ENCODE data around the gene DFFB. TPM values are rescaled to one million over a fixed set of nuclear protein-coding genes. Genes with fewer than 3 reads are reported as not detected.

Gene DFFB
- total RNA-seq, 1 experiment from 2014 or later: 11.9 TPM

- Histone ChIP-seq H3K36me3 (ENCODE audit: insufficient read depth, low read length) (no peaks in the 10 kb centered on the region), H3K9me3 (ENCODE audit: low read length) (no peaks in the 10 kb centered on the region), H3K4me3 (ENCODE audit: low read length) (no peak overlapping the region), H3K9ac (ENCODE audit: low read length) (peak overlapping the region; percentile 50; the same call in 1 of the 2 replicates), H3K4me1 (ENCODE audit: low read length) (peaks cover 100% of the 10 kb centered on the region), H3K9me2 (replicated peaks; ENCODE audit: insufficient read depth, low read length) (no peaks in the 10 kb centered on the region), H3K4me2 (ENCODE audit: low read depth, low read length, poor library complexity, severe bottlenecking) (peak overlapping the region; percentile 84), H4K20me1 (ENCODE audit: insufficient read depth, low read depth, low read length) (no peaks in the 10 kb centered on the region), H3K79me2 (ENCODE audit: low read length) (no peaks in the 10 kb centered on the region), H3K27me3 (ENCODE audit: low read length) (no peaks in the 10 kb centered on the region), H2AFZ (ENCODE audit: low read length) (no peak overlapping the region), H3K27ac (ENCODE audit: low read length) (peak overlapping the region; percentile 78)
- peak; percentile 78 for DNase-seq
Observed at GRCh38 chr1:3907031-3907534, 49.8 kb downstream of the DFFB start.

GRCh38 chr1:3907621-3908165 is 50.4 kb downstream of the DFFB start:
- Histone ChIP-seq H3K36me3 (ENCODE audit: insufficient read depth, low read length) (no peaks in the 10 kb centered on the region), H2AFZ (ENCODE audit: low read length) (no peak overlapping the region), H3K27ac (ENCODE audit: low read length) (peak overlapping the region; percentile 100), H3K4me1 (ENCODE audit: low read length) (peaks cover 94% of the 10 kb centered on the region), H3K4me3 (ENCODE audit: low read length) (no peak overlapping the region), H4K20me1 (ENCODE audit: insufficient read depth, low read depth, low read length) (no peaks in the 10 kb centered on the region), H3K9me2 (replicated peaks; ENCODE audit: insufficient read depth, low read length) (no peaks in the 10 kb centered on the region), H3K9ac (ENCODE audit: low read length) (no peak overlapping the region), H3K27me3 (ENCODE audit: low read length) (no peaks in the 10 kb centered on the region), H3K9me3 (ENCODE audit: low read length) (no peaks in the 10 kb centered on the region), H3K4me2 (ENCODE audit: low read depth, low read length, poor library complexity, severe bottlenecking) (peak overlapping the region; percentile 84), H3K79me2 (ENCODE audit: low read length) (no peaks in the 10 kb centered on the region)
- peak; percentile 52 for DNase-seq

- H3K9ac ChIP-seq (ENCODE audit: low read length): peak overlapping the region; percentile 75
- peak overlapping the region; percentile 84 for H3K4me2 ChIP-seq (ENCODE audit: low read depth, low read length, poor library complexity, severe bottlenecking)
- no peaks in the 10 kb centered on the region for H3K79me2 ChIP-seq (ENCODE audit: low read length)
- peak overlapping the region; percentile 42 for H3K4me3 ChIP-seq (ENCODE audit: low read length)
- peaks cover 81% of the 10 kb centered on the region for H3K4me1 ChIP-seq (ENCODE audit: low read length)
- no peaks in the 10 kb centered on the region for H4K20me1 ChIP-seq (ENCODE audit: insufficient read depth, low read depth, low read length)
- H2AFZ ChIP-seq (ENCODE audit: low read length): no peak overlapping the region
- no peaks in the 10 kb centered on the region for H3K36me3 ChIP-seq (ENCODE audit: insufficient read depth, low read length)
- no peaks in the 10 kb centered on the region for H3K9me2 ChIP-seq (replicated peaks; ENCODE audit: insufficient read depth, low read length)
- no peaks in the 10 kb centered on the region for H3K27me3 ChIP-seq (ENCODE audit: low read length)
- no peaks in the 10 kb centered on the region for H3K9me3 ChIP-seq (ENCODE audit: low read length)
- peak overlapping the region; percentile 100 for H3K27ac ChIP-seq (ENCODE audit: low read length)
- DNase-seq: peak; percentile 49
Observed at GRCh38 chr1:3908886-3909517, 51.7 kb downstream of the DFFB start.

- Histone ChIP-seq H3K27me3 (ENCODE audit: low read length) (no peaks in the 10 kb centered on the region), H3K9me3 (ENCODE audit: low read length) (no peaks in the 10 kb centered on the region), H3K9me2 (replicated peaks; ENCODE audit: insufficient read depth, low read length) (no peaks in the 10 kb centered on the region), H3K4me2 (ENCODE audit: low read depth, low read length, poor library complexity, severe bottlenecking) (peak overlapping the region; percentile 84), H4K20me1 (ENCODE audit: insufficient read depth, low read depth, low read length) (no peaks in the 10 kb centered on the region), H3K9ac (ENCODE audit: low read length) (peak overlapping the region; percentile 75), H3K4me3 (ENCODE audit: low read length) (peak overlapping the region; percentile 65), H3K79me2 (ENCODE audit: low read length) (no peaks in the 10 kb centered on the region), H2AFZ (ENCODE audit: low read length) (no peak overlapping the region), H3K4me1 (ENCODE audit: low read length) (peaks cover 75% of the 10 kb centered on the region), H3K36me3 (ENCODE audit: insufficient read depth, low read length) (no peaks in the 10 kb centered on the region), H3K27ac (ENCODE audit: low read length) (peak overlapping the region; percentile 100)
- peak; percentile 95 for DNase-seq
Observed at GRCh38 chr1:3909615-3910014, 52.3 kb downstream of the DFFB start.

- Histone ChIP-seq H3K27me3 (ENCODE audit: low read length) (no peaks in the 10 kb centered on the region), H3K9me2 (replicated peaks; ENCODE audit: insufficient read depth, low read length) (no peaks in the 10 kb centered on the region), H3K79me2 (ENCODE audit: low read length) (no peaks in the 10 kb centered on the region), H3K4me3 (ENCODE audit: low read length) (peak overlapping the region; percentile 65), H3K9ac (ENCODE audit: low read length) (peak overlapping the region; percentile 75), H2AFZ (ENCODE audit: low read length) (peak overlapping the region; percentile 27; the same call in 1 of the 2 replicates), H3K4me1 (ENCODE audit: low read length) (peaks cover 69% of the 10 kb centered on the region), H3K36me3 (ENCODE audit: insufficient read depth, low read length) (no peaks in the 10 kb centered on the region), H3K27ac (ENCODE audit: low read length) (peak overlapping the region; percentile 100), H4K20me1 (ENCODE audit: insufficient read depth, low read depth, low read length) (no peaks in the 10 kb centered on the region), H3K9me3 (ENCODE audit: low read length) (no peaks in the 10 kb centered on the region), H3K4me2 (ENCODE audit: low read depth, low read length, poor library complexity, severe bottlenecking) (peak overlapping the region; percentile 84)
- peak; percentile 93 for DNase-seq
Observed at GRCh38 chr1:3910049-3910731, 52.9 kb downstream of the DFFB start.

GRCh38 chr1:3910857-3911845 is 53.9 kb downstream of the DFFB start:
- H3K9ac ChIP-seq (ENCODE audit: low read length): peak overlapping the region; percentile 75
- no peaks in the 10 kb centered on the region for H3K9me2 ChIP-seq (replicated peaks; ENCODE audit: insufficient read depth, low read length)
- no peaks in the 10 kb centered on the region for H3K9me3 ChIP-seq (ENCODE audit: low read length)
- H2AFZ ChIP-seq (ENCODE audit: low read length): peak overlapping the region; percentile 50; the same call in 1 of the 2 replicates
- peak overlapping the region; percentile 100 for H3K27ac ChIP-seq (ENCODE audit: low read length)
- H3K4me3 ChIP-seq (ENCODE audit: low read length): peak overlapping the region; percentile 65
- no peaks in the 10 kb centered on the region for H3K36me3 ChIP-seq (ENCODE audit: insufficient read depth, low read length)
- H3K4me1 ChIP-seq (ENCODE audit: low read length): peaks cover 60% of the 10 kb centered on the region
- peak; percentile 95 for DNase-seq
- no peaks in the 10 kb centered on the region for H4K20me1 ChIP-seq (ENCODE audit: insufficient read depth, low read depth, low read length)
- H3K4me2 ChIP-seq (ENCODE audit: low read depth, low read length, poor library complexity, severe bottlenecking): peak overlapping the region; percentile 84
- H3K79me2 ChIP-seq (ENCODE audit: low read length): no peaks in the 10 kb centered on the region
- H3K27me3 ChIP-seq (ENCODE audit: low read length): no peaks in the 10 kb centered on the region

- no peak for DNase-seq
- Histone ChIP-seq H3K27me3 (ENCODE audit: low read length) (no peaks in the 10 kb centered on the region), H3K27ac (ENCODE audit: low read length) (no peak overlapping the region), H3K9me2 (replicated peaks; ENCODE audit: insufficient read depth, low read length) (no peaks in the 10 kb centered on the region), H3K36me3 (ENCODE audit: insufficient read depth, low read length) (no peaks in the 10 kb centered on the region), H3K4me2 (ENCODE audit: low read depth, low read length, poor library complexity, severe bottlenecking) (peak overlapping the region; percentile 84), H3K4me3 (ENCODE audit: low read length) (peak overlapping the region; percentile 65), H3K9ac (ENCODE audit: low read length) (peak overlapping the region; percentile 75; the same call in 1 of the 2 replicates), H3K4me1 (ENCODE audit: low read length) (peaks cover 49% of the 10 kb centered on the region), H4K20me1 (ENCODE audit: insufficient read depth, low read depth, low read length) (no peaks in the 10 kb centered on the region), H3K9me3 (ENCODE audit: low read length) (no peaks in the 10 kb centered on the region), H3K79me2 (ENCODE audit: low read length) (no peaks in the 10 kb centered on the region), H2AFZ (ENCODE audit: low read length) (no peak overlapping the region)
Observed at GRCh38 chr1:3911981-3912808, 54.9 kb downstream of the DFFB start.
